EH (cell line): ENCODE measurements around the gene SIK3.

Experiments used
- DNase-seq: peaks from one replicate; pipeline ENCODE4 v3.0.0-alpha.2; 2015; ENCODE audit warnings: low read depth

SIK3 gene

GRCh38 chr11:117110294-117110950 lies 12.2 kb upstream of the SIK3 start:
- DNase-seq: no peak

- peak; percentile 49 for DNase-seq
Measured at GRCh38 chr11:117107701-117108590, 9.7 kb upstream of the SIK3 start.

GRCh38 chr11:117100556-117100955 lies 2.3 kb upstream of the SIK3 start:
- no peak for DNase-seq

GRCh38 chr11:117099696-117100095 lies 1.5 kb upstream of the SIK3 start:
- no peak for DNase-seq

GRCh38 chr11:117097389-117098268 lies 599 bp downstream of the SIK3 start:
- peak; percentile 34 for DNase-seq

- DNase-seq: no peak
Measured at GRCh38 chr11:117097014-117097388, 1.2 kb downstream of the SIK3 start.

GRCh38 chr11:117096201-117096991 lies 1.8 kb downstream of the SIK3 start:
- DNase-seq: peak; percentile 20

GRCh38 chr11:117095284-117096161 lies 2.7 kb downstream of the SIK3 start:
- peak; percentile 76 for DNase-seq

- peak; percentile 20 for DNase-seq
Measured at GRCh38 chr11:117094776-117095175, 3.5 kb downstream of the SIK3 start.

- DNase-seq: no peak
Measured at GRCh38 chr11:117092951-117093590, 5.2 kb downstream of the SIK3 start.

- no peak for DNase-seq
Measured at GRCh38 chr11:117091753-117092477, 6.3 kb downstream of the SIK3 start.

GRCh38 chr11:117090111-117090706 lies 8.0 kb downstream of the SIK3 start:
- DNase-seq: no peak

- no peak for DNase-seq
Measured at GRCh38 chr11:117089685-117090084, 8.5 kb downstream of the SIK3 start.

GRCh38 chr11:117087446-117087845 lies 10.8 kb downstream of the SIK3 start:
- no peak for DNase-seq

- DNase-seq: no peak
Measured at GRCh38 chr11:117084992-117085391, 13.2 kb downstream of the SIK3 start.

GRCh38 chr11:117083011-117083935 lies 15.0 kb downstream of the SIK3 start:
- DNase-seq: no peak

- no peak for DNase-seq
Measured at GRCh38 chr11:117081908-117082307, 16.3 kb downstream of the SIK3 start.

GRCh38 chr11:117080370-117080769 lies 17.9 kb downstream of the SIK3 start:
- DNase-seq: no peak
